GM18873 (cell line): Measurements from ENCODE around the gene GPRC5C.

Experiments used
- ATAC-seq: cut with Tn5 transposase; IDR thresholded peaks from one replicate; pipeline ENCODE4 v1.9.1; 2021; ENCODE audit warnings: mild to moderate bottlenecking, moderate library complexity, moderate number of reproducible peaks; ENCODE audit not compliant: unreplicated experiment, low FRiP score

Gene GPRC5C

GRCh38 chr17:74432766-74433391 lies 991 bp downstream of the GPRC5C start:
- ATAC-seq, result no peak

- no peak for ATAC-seq
Observed at GRCh38 chr17:74433421-74434121, 1.7 kb downstream of the GPRC5C start.

- ATAC-seq, result no peak
Observed at GRCh38 chr17:74435775-74436359, 4.0 kb downstream of the GPRC5C start.

- no peak for ATAC-seq
Observed at GRCh38 chr17:74437702-74438101, 5.8 kb downstream of the GPRC5C start.

GRCh38 chr17:74439691-74440567 lies 8.0 kb downstream of the GPRC5C start:
- no peak for ATAC-seq

GRCh38 chr17:74441537-74441936 lies 9.6 kb downstream of the GPRC5C start:
- ATAC-seq, result no peak

- ATAC-seq, result no peak
Observed at GRCh38 chr17:74442291-74442669, 10.4 kb downstream of the GPRC5C start.

GRCh38 chr17:74442670-74443515 lies 11.0 kb downstream of the GPRC5C start:
- no peak for ATAC-seq

- no peak for ATAC-seq
Observed at GRCh38 chr17:74443516-74444296, 11.8 kb downstream of the GPRC5C start.

GRCh38 chr17:74444406-74444805 lies 12.5 kb downstream of the GPRC5C start:
- no peak for ATAC-seq

- ATAC-seq, result no peak
Observed at GRCh38 chr17:74445158-74445557, 13.3 kb downstream of the GPRC5C start.

- no peak for ATAC-seq
Observed at GRCh38 chr17:74446551-74447500, 14.9 kb downstream of the GPRC5C start.

GRCh38 chr17:74447628-74448159 lies 15.8 kb downstream of the GPRC5C start:
- ATAC-seq, result no peak

- ATAC-seq, result no peak
Observed at GRCh38 chr17:74448756-74449155, 16.9 kb downstream of the GPRC5C start.

- ATAC-seq, result no peak
Observed at GRCh38 chr17:74449306-74449705, 17.4 kb downstream of the GPRC5C start.

- no peak for ATAC-seq
Observed at GRCh38 chr17:74449773-74450172, 17.9 kb downstream of the GPRC5C start.

- no peak for ATAC-seq
Observed at GRCh38 chr17:74450231-74450630, 18.3 kb downstream of the GPRC5C start.

- no peak for ATAC-seq
Observed at GRCh38 chr17:74450925-74451403, 19.1 kb downstream of the GPRC5C start.
